ENCODE results near the gene SCRN1. TPM values are rescaled to one million over a fixed set of nuclear protein-coding genes. Genes with fewer than 3 reads are reported as not detected.

SCRN1 gene
- total RNA-seq, 2 donors from 2014 or later = 110 to 112 TPM

GRCh38 chr7:29926741-29927140, 62.9 kb downstream of the SCRN1 start:
- Histone ChIP-seq H3K27ac (ENCODE audit: low read depth, low read length) (no peak overlapping the region), H3K9ac (ENCODE audit: extremely low read depth, low read length, poor library complexity, severe bottlenecking) (no peak overlapping the region), H3K9me3 (ENCODE audit: control insufficient read depth, low read length) (no peaks in the 10 kb centered on the region), H3K36me3 (ENCODE audit: control insufficient read depth, insufficient read depth, low read length) (peaks cover 62% of the 10 kb centered on the region), H3K4me1 (ENCODE audit: control insufficient read depth, insufficient read depth, low read length) (no peaks in the 10 kb centered on the region), H3K4me3 (ENCODE audit: low read length) (no peak overlapping the region), H3K27me3 (ENCODE audit: control insufficient read depth, insufficient read depth, low read length, poor library complexity, severe bottlenecking) (no peaks in the 10 kb centered on the region)
- no peak for TF ChIP-seq CTCF (conservative IDR thresholded peaks at IDR 0.05)
- H3K9me3 Mint-ChIP-seq = no peaks in the 10 kb centered on the region
- no peak for DNase-seq
- H3K36me3 Mint-ChIP-seq (ENCODE audit: low read depth) = peaks cover 57% of the 10 kb centered on the region
- no peak overlapping the region for H3K27ac Mint-ChIP-seq
- WGBS, 2 experiments (ENCODE audit: insufficient coverage in 1 of 2, insufficient read length in 1 of 2) = 91 to 92% methylated on average over 3 to 4 of the region's 5 CpGs
- no peaks in the 10 kb centered on the region for H3K4me1 Mint-ChIP-seq
- no peak overlapping the region for H3K4me3 Mint-ChIP-seq
- no peaks in the 10 kb centered on the region for H3K27me3 Mint-ChIP-seq (ENCODE audit: insufficient read depth)

- Mint-ChIP-seq H3K4me3 (no peak overlapping the region), H3K27ac (no peak overlapping the region), H3K27me3 (ENCODE audit: insufficient read depth) (no peaks in the 10 kb centered on the region), H3K9me3 (no peaks in the 10 kb centered on the region), H3K4me1 (no peaks in the 10 kb centered on the region), H3K36me3 (ENCODE audit: low read depth) (peaks cover 58% of the 10 kb centered on the region)
- Histone ChIP-seq H3K9ac (ENCODE audit: extremely low read depth, low read length, poor library complexity, severe bottlenecking) (no peak overlapping the region), H3K36me3 (ENCODE audit: control insufficient read depth, insufficient read depth, low read length) (peaks cover 58% of the 10 kb centered on the region), H3K4me1 (ENCODE audit: control insufficient read depth, insufficient read depth, low read length) (no peaks in the 10 kb centered on the region), H3K27me3 (ENCODE audit: control insufficient read depth, insufficient read depth, low read length, poor library complexity, severe bottlenecking) (no peaks in the 10 kb centered on the region), H3K9me3 (ENCODE audit: control insufficient read depth, low read length) (no peaks in the 10 kb centered on the region), H3K4me3 (ENCODE audit: low read length) (no peak overlapping the region), H3K27ac (ENCODE audit: low read depth, low read length) (no peak overlapping the region)
- peak; percentile 41 for DNase-seq
- no peak for TF ChIP-seq CTCF (conservative IDR thresholded peaks at IDR 0.05)
- WGBS, 2 experiments (ENCODE audit: insufficient coverage in 1 of 2, insufficient read length in 1 of 2) = 91 to 94% methylated on average over 12 to 15 of the region's 15 CpGs
Observed at GRCh38 chr7:29926216-29926615, 63.4 kb downstream of the SCRN1 start.

DNA sequence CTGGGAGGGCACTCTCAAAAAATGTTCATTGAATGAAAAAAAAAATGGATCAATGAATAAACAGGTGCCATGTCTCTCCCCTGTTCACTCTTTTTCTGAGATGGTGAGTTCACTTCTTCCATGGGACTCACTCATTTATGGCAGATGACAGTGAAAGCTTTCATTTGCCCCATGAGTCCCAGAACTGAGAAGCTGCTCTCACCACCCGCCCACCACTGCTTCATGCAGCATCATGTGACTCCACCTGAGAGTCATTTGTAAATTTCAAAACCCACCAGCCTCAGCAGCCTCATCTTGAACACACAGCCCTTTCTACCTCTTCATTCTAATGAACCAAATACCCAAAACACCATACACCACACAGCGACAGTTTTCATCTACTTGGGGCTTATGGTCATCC, 64.9 kb downstream of the SCRN1 start:
- Histone ChIP-seq H3K27me3 (ENCODE audit: control insufficient read depth, insufficient read depth, low read length, poor library complexity, severe bottlenecking) (no peaks in the 10 kb centered on the region), H3K4me3 (ENCODE audit: low read length) (no peak overlapping the region), H3K27ac (ENCODE audit: low read depth, low read length) (no peak overlapping the region), H3K4me1 (ENCODE audit: control insufficient read depth, insufficient read depth, low read length) (no peaks in the 10 kb centered on the region), H3K9ac (ENCODE audit: extremely low read depth, low read length, poor library complexity, severe bottlenecking) (no peak overlapping the region), H3K36me3 (ENCODE audit: control insufficient read depth, insufficient read depth, low read length) (peaks cover 69% of the 10 kb centered on the region), H3K9me3 (ENCODE audit: control insufficient read depth, low read length) (no peaks in the 10 kb centered on the region)
- DNase-seq = no peak
- TF ChIP-seq CTCF (conservative IDR thresholded peaks at IDR 0.05) = no peak
- WGBS, 2 experiments (ENCODE audit: insufficient coverage in 1 of 2, insufficient read length in 1 of 2) = 93 to 100% methylated on average over 2 of the region's 2 CpGs
- Mint-ChIP-seq H3K36me3 (ENCODE audit: low read depth) (peaks cover 61% of the 10 kb centered on the region), H3K4me1 (no peaks in the 10 kb centered on the region), H3K27me3 (ENCODE audit: insufficient read depth) (no peaks in the 10 kb centered on the region), H3K9me3 (no peaks in the 10 kb centered on the region), H3K27ac (no peak overlapping the region), H3K4me3 (no peak overlapping the region)

All from endodermal cell (in vitro differentiated cells).